Fibroblast of skin of right quadriceps (primary cell): ENCODE results near the gene MRGPRX1.
"Not testable (repeated sequence)": the region's sequence is repeated elsewhere in the genome, so short reads cannot be mapped to it uniquely, and the experiment has no call there.

Experiments
- DNase-seq: peaks from one replicate; pipeline ENCODE4 v3.0.0-alpha.2; 2013

The MRGPRX1 gene

GRCh38 chr11:18939314-18939713, at the start of gene MRGPRX1:
MRGPRX1 (minus strand) TSS chr11:18939414; CDS start chr11:18934784, 4,630 bp downstream.
- no peak for DNase-seq

DNA sequence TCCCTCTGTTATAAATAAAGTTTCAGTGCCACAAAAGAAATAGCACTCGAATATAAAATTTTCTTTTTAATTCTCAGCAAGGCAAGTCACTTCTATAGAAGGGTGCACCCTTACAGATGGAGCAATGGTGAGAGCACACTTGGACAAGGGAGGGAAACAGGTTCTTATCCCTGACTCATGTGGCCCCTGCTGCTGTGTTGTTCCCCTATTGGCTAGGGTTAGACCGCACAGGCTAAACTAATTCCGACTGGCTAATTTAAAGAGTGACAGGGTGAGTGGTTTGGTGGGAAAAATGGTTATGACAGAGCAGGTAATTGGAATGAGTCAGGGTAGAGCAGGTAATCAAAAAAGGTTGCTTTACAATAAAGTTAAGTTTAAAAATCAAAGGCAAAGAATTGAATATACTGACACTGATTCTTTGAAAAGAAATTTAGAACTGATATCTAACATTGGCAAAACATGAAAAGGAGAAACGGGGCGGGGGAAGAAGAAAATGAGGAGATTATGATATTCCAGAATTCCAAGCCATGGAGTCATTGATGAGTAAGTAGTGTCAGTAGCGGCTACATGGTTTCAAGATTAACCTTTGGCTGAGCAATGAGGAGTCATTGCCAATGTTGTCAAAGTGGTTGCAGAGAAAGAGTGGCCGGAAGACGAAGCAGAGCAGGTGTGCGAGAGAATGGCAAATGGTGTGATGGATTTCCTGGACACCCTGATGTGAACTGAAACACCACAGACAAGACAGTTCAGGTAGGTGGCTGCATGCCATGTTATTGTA, 48.4 kb upstream of the MRGPRX1 start:
- DNase-seq: no peak

DNA sequence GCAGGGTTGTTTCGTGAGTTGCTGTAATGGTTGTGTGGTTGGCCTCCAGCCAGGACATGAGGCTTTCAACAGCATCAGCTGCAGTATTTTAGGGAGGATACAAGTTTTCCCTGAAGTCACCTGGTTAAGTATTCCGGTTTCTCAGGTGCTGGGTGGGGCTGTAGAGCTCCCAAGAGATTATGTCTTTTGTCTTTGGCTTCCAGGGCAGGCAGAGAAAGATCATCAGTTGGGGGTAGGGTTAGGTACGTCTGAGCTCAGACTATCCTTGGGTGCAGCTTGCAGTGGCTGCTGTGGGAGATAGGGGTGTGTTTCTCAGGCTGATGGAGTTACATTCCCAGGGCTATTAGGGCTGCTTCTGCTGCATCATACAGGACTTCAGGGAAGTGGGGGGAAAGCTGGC, 47.5 kb upstream of the MRGPRX1 start:
- no peak for DNase-seq

- no peak for DNase-seq
Observed at GRCh38 chr11:18981897-18982296, 42.7 kb upstream of the MRGPRX1 start.

GRCh38 chr11:18974192-18974591, 35.0 kb upstream of the MRGPRX1 start:
- no peak for DNase-seq

DNA sequence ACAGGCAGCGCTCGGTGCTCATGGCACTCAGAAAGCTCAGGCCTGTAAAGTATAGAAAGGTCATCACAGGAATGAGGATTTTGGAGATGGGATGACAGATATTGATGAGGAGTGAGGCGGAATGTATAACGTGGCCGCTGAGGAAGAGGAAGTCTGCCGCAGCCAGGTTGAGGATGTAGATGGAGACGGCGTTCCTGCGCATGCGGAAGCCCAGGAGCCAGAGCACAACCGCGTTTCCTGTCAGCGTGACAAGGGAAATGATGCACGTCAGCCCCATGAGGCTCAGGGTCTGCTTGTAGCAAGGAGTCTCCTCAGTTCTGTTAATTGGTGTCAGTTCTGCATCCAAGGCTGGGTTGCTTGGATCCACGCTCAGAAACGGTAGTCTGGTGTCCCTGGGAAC, 33.1 kb upstream of the MRGPRX1 start:
- DNase-seq: no peak

GRCh38 chr11:18969720-18970119, 30.5 kb upstream of the MRGPRX1 start:
- DNase-seq: no peak

GRCh38 chr11:18958221-18958910, 19.2 kb upstream of the MRGPRX1 start:
- no peak for DNase-seq

DNA sequence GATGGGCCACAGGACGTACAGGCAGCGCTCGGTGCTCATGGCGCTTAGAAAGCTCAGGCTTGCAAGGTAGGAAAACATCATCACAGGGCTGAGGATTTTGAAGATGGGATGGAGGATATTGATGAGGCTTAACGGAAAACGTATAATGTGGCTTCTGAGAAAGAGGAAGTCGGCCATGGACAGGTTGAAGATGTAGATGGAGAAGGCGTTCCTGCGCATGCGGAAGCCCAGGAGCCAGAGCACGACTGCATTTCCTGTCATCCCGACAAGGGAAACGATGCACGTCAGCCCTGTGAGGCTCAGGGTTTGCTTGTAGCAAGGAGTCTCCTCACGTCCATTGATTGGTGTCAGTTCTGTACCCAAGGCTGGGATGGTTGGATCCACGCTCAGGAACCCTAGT, 17.4 kb upstream of the MRGPRX1 start:
- DNase-seq: no peak

DNA sequence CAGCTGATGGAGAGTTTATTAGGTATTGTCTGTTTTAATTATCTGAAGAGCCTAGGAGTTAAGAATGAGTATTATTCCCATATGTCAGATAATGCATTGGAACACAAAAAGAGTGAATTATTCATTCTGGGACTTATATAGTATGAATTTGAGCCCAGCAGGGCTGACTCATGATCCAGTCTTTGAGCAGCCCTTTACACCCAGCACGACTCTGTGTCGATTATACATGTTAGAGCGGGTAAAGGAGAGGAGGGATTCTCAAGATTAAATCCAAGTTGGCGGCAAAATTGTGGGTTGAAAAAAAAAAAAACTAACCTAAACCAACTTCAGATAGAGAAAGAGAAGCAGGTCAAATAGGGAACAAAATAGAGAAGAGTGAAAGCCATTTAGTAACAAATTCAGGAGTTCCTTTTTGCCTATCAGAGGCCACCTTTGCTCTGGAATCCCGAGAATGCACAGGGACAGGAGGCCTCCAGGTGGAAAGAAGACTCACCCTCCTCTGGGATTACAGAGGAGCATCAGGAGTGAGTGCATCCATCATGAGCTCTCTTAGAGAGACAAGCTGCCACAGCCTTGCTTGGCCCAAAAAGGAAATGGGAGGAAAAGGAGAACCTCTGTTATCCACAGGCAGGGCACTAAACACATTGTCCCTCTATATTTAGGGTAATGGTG, 3.1 kb downstream of the MRGPRX1 start:
- no peak for DNase-seq

GRCh38 chr11:18934195-18934814, 4.9 kb downstream of the MRGPRX1 start:
- DNase-seq: no peak

- DNase-seq: no peak
Observed at GRCh38 chr11:18927550-18928322, 11.5 kb downstream of the MRGPRX1 start.

DNA sequence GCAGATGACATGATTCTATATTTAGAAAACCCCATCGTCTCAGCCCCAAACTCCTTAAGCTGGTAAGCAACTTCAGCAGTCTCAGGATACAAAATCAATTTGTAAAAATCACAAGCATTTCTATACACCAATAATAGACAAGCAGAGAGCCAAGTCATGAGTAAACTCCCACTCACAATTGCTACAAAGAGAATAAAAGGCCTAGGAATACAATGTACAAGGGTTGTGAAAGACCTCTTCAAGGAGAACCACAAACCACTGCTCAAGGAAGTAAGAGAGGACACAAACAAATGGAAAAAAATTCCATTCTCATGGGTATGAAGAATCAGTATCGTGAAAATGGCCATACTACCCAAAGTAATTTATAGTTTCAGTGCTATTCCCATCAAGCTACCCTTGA, 13.8 kb downstream of the MRGPRX1 start:
- not testable (repeated sequence) for DNase-seq

DNA sequence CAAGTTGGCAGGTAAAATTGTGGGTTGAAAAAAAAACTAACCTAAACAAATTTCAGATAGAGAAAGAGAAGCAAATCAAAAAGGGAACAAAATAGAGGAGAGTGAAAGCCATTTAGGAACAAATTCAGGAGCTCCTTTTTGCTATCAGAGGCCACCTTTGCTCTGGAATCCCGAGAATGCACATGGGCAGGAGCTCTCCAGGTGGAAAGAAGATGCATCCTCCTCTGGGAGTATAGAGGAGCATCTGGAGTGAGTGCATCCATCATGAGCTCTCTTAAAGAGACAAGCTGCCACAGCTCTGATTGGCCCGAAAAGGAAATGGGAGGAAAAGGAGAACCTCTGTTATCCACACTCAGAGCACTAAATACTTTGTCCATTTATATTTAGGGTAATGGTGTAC, 26.3 kb downstream of the MRGPRX1 start:
- no peak for DNase-seq

- no peak for DNase-seq
Observed at GRCh38 chr11:18907391-18907790, 31.8 kb downstream of the MRGPRX1 start.

GRCh38 chr11:18900637-18901036, 38.6 kb downstream of the MRGPRX1 start:
- not testable (repeated sequence) for DNase-seq

GRCh38 chr11:18900151-18900611, 39.0 kb downstream of the MRGPRX1 start:
- not testable (repeated sequence) for DNase-seq

DNA sequence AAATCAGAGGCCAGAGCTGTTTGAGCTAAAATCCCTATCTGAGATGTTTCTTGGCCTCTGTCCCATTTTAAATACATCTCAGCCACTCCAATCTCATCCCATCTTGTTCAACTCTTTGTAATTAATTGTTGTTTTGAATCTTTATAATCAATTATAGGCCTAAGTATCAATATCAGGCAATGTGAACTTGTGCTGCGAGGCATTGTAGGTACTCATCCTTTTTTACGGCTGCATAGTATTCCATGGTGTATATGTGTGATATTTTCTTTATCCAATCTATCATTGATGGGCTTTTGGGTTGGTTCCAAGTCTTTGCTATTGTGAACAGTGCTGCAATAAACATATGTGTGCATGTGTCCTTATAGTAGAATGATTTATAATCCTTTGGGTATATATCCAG, 47.5 kb downstream of the MRGPRX1 start:
- not testable (repeated sequence) for DNase-seq

GRCh38 chr11:18890615-18891014, 48.6 kb downstream of the MRGPRX1 start:
- DNase-seq: no peak
